Lower lobe of right lung (tissue), 2 donors: ENCODE data around the gene PPARA. TPM values are rescaled to one million over a fixed set of nuclear protein-coding genes. Genes with fewer than 3 reads are reported as not detected.

Source experiments
- ATAC-seq, 2 donors: fragments of 200-7000 bp; cut with Tn5 transposase; one replicate each; pipeline ENCODE4 v1.9.1; 2020 to 2022; ENCODE audit warnings: mild to moderate bottlenecking in 2 of 2, moderate library complexity in 2 of 2
- DNase-seq: peaks from one replicate; pipeline ENCODE4 v3.0.0-alpha.2; 2020
- H3K27ac ChIP-seq: fragments of 200-600 bp; one replicate; pipeline ENCODE4 v1.8.0; 2022
- H3K27me3 ChIP-seq: fragments of 200-600 bp; one replicate; pipeline ENCODE4 v1.8.0; 2022; ENCODE audit warnings: low read depth
- H3K36me3 ChIP-seq: fragments of 200-600 bp; one replicate; pipeline ENCODE4 v1.8.0; 2022; ENCODE audit warnings: mild to moderate bottlenecking
- H3K4me1 ChIP-seq: fragments of 200-600 bp; one replicate; pipeline ENCODE4 v1.8.0; 2022
- H3K4me3 ChIP-seq: fragments of 200-600 bp; one replicate; pipeline ENCODE4 v1.8.0; 2022; ENCODE audit warnings: mild to moderate bottlenecking
- H3K9me3 ChIP-seq: fragments of 200-600 bp; one replicate; pipeline ENCODE4 v1.8.0; 2022
- CTCF ChIP-seq: fragments of 200-600 bp; IDR thresholded peaks from one replicate; pipeline ENCODE4 v1.8.0; 2022; ENCODE audit warnings: antibody characterized with exemption, mild to moderate bottlenecking
- intact Hi-C: fragments of 100-400 bp; cut with DNase I; formaldehyde crosslinking; loops from one replicate; pipeline ENCODE4 v1.11.0; 2022
- total RNA-seq: library from RNA; stranded (reverse); fragmentation: NEBNext Ultra II Directional; extraction: Animal tissue kit (Norgen Biotek cat#: 25700); gene quantifications from one replicate; pipeline ENCODE4 v1.2.1, GENCODE V29; 2021
- donor health status: DM: no; HTN: yes; CAD: no; lungs with severe emphysema.

The PPARA gene
- total RNA-seq, 1 donor from 2014 or later, result 20.5 TPM

DNA sequence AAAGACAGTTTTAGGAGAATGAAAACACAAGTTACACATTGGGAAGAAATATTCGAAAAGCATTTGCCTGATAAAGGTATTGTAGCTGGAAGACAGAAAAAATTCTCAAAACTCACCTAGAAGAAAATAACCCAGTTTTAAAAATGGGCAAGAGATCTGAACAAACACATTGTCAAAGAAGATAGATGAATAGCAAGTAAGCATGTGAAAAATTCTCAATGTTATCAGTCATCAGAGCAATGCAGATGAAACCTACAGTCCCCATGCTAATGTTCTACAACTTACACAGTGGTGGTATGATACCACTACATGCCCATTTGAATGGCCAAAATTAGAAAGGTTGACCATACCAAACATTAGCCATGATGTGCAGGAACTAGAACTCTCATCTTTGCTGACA is 29.4 kb downstream of the PPARA start:
- intact Hi-C loops, result no loop called here
- no peak for ATAC-seq
- H3K36me3 ChIP-seq, result peaks cover 7% of the 10 kb centered on the region

DNA sequence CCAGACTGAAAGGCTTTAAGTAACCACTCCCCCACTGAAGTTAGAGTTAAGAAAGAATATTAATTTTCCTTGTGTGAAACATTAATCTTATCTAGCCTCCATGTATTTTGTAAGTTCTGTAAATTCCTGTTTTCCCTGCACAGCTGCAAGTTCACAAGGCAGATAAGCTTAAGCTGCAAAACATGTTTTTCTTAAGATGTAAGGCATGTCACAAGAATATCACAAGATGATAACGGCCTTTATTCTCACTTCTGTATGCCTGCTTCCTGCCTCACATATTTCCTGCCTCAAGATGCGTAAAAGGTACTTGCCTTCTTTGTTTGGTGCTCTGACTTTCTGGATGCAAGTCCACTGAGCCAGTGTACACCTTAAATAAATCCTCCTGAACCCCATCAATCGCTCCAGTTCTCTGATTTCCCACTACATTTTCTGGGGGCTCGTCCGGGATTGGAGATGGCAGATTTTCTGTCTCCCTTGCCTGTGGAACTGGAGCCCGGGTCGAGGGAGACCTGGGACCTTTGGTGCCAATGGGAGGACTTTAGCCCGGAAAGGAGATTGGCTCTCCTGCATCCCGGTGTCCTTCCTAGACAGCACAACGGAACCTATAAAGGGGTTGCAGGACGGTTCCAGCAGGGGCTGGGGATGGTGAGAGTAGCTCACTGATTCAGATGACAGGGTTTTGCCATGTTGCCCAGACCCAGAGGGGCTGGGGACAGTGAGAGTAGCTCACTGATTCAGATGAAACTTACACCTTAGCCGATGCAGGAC is 30.2 kb downstream of the PPARA start:
- ATAC-seq (no peak), DNase-seq (no peak)
- H3K27me3 ChIP-seq, result no peaks in the 10 kb centered on the region
- H3K4me1 ChIP-seq, result no peaks in the 10 kb centered on the region
- H3K27ac ChIP-seq, result no peak overlapping the region
- intact Hi-C loops, result no loop called here
- H3K36me3 ChIP-seq, result peaks cover 7% of the 10 kb centered on the region
- H3K9me3 ChIP-seq, result peaks cover 24% of the 10 kb centered on the region
- no peak for TF ChIP-seq CTCF
- H3K4me3 ChIP-seq, result no peak overlapping the region

More for the DNA sequence above, 29.4 kb downstream of the PPARA start:
- Histone ChIP-seq H3K27me3 (no peaks in the 10 kb centered on the region), H3K4me3 (no peak overlapping the region), H3K4me1 (no peaks in the 10 kb centered on the region), H3K9me3 (peaks cover 24% of the 10 kb centered on the region), H3K27ac (no peak overlapping the region)
- no peak for TF ChIP-seq CTCF
- DNase-seq, result no peak

DNA sequence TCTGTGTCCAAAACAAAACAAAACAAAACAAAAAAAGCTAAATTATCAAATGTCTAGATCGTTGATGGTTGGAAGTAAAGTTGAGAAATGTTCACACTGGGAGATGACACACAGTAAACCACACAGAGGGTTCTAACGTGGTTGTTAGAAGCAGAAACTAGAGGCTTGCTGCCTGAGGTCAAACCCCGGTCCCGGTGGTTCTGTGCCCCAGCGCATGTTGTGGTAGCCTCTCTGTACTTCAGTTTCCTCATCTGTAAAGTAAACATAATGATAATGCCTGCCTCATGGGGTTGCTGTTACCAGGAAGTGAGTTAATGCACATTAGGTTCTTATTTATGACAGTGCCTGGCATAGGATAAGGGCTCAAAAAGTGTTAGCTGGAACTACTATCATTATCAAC is 33.4 kb downstream of the PPARA start:
- no peak overlapping the region for H3K4me3 ChIP-seq
- no peaks in the 10 kb centered on the region for H3K27me3 ChIP-seq
- intact Hi-C loops, result no loop called here
- no peaks in the 10 kb centered on the region for H3K4me1 ChIP-seq
- no peak for TF ChIP-seq CTCF
- no peak overlapping the region for H3K27ac ChIP-seq
- peaks cover 28% of the 10 kb centered on the region for H3K9me3 ChIP-seq
- DNase-seq, result no peak
- peaks cover 7% of the 10 kb centered on the region for H3K36me3 ChIP-seq
- ATAC-seq, result no peak

GRCh38 chr22:46185283-46185682 is 35.0 kb downstream of the PPARA start:
- H3K27ac ChIP-seq, result no peak overlapping the region
- no peaks in the 10 kb centered on the region for H3K27me3 ChIP-seq
- H3K9me3 ChIP-seq, result peaks cover 16% of the 10 kb centered on the region
- H3K4me1 ChIP-seq, result no peaks in the 10 kb centered on the region
- H3K4me3 ChIP-seq, result no peak overlapping the region
- ATAC-seq, result no peak
- no peak for DNase-seq
- intact Hi-C loops, result no loop called here
- TF ChIP-seq CTCF, result no peak
- peaks cover 7% of the 10 kb centered on the region for H3K36me3 ChIP-seq

- no peaks in the 10 kb centered on the region for H3K4me1 ChIP-seq
- DNase-seq (no peak), ATAC-seq (no peak)
- peaks cover 6% of the 10 kb centered on the region for H3K36me3 ChIP-seq
- no peaks in the 10 kb centered on the region for H3K27me3 ChIP-seq
- intact Hi-C loops, result no loop called here
- no peak overlapping the region for H3K27ac ChIP-seq
- no peak for TF ChIP-seq CTCF
- H3K4me3 ChIP-seq, result no peak overlapping the region
- peaks cover 5% of the 10 kb centered on the region for H3K9me3 ChIP-seq
Observed at GRCh38 chr22:46187862-46188261, 37.5 kb downstream of the PPARA start.
